Activated CD4-positive, alpha-beta T cell treated with anti-CD3 and anti-CD28 coated beads for 48 hours (primary cell): ENCODE results near the gene FAM217B.
"Not testable (repeated sequence)": the region's sequence is repeated elsewhere in the genome, so short reads cannot be mapped to it uniquely, and the experiment has no call there.

Experiments used
- DNase-seq: peaks from one replicate; pipeline ENCODE4 v3.0.0-alpha.2; 2020

The FAM217B gene

DNA sequence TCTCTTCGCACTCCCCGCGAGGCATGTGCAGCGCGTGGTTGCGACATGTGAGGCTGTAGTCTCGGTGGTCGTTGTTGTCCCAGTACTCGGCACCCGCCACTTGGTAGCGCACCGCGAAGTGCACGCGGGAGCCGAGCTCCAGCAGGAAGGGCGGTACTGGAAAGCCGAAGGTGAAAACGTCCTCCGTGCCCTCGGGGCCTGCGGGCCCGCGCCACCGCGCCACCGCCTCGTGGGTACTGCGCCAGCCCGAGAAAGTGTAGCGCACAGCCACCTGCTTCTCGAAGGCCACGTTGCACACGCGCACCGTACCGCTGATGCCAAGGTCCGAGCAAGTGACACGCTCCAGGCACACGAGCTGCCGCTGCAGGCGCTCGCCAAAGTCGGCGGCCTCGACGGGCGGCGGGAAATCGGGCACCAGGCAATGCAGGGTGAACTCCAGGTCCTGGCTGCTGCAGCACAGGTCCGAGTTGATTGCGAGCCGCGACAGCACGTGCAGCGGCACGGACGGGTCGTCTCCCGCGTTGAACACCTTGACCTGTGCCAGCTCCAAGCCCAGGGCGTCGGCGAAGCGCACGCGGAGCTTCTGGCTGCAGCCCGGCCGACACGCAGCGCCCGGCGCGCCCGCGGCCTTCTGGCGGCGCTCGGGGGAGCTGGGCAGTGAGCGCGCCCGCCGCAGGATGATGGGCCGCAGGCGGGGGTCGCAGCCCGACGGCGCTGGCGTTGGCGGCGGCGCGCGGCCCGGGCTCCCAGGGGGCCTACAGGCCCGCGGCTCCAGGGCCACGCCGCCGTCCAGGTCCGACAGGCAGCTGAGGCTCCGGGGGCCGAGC, 924 bp upstream of the FAM217B start:
- no peak for DNase-seq

DNA sequence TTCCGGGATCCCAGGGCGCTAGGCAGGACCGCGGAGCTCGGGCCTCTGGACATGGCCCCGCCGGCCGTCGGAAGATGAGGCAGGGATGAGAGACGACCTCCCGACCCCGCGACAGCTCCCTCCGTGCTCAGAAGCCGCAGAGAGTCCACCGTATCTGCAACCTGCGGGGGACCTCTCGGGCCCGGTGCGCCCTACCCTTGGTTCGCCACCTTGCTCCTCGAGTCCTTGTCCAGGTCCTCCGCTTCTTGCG, 385 bp upstream of the FAM217B start:
- DNase-seq: no peak

DNA sequence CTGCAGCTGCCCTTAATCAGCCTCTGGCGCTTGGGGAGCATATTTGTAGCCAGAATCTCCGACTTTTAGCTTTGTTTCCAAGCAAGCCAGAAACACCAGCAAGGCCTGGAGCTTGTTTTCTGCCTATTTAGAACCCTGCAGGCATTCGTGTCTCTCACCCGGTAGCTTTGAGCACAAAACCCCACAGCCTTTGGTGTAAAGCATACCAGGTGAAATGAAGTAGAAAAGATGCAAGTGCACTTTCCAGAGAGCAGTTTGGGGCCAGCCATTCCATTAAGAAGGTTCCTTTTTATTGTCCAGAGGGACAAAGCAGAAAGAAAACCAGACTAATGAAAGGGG, 736 bp downstream of the FAM217B start:
- no peak for DNase-seq

DNA sequence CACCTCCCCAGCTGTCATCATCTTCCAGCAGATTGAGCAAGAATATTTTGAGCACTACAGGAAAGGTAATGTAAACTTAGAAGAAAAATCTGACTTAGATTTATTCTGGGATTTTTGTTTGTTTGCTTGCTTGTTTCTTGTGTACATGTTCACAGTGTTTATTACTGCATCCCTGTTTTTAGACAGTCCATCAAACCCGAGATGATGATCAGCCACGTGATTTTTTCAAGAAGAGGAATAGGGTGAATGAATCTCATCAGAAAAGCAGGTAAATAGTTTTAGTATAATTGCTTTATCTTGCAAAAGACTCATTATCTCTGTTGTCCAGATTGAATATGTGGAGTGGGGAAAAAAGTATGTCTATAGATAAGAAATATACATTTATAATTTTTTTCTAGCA, 2.1 kb downstream of the FAM217B start:
- DNase-seq: no peak

DNA sequence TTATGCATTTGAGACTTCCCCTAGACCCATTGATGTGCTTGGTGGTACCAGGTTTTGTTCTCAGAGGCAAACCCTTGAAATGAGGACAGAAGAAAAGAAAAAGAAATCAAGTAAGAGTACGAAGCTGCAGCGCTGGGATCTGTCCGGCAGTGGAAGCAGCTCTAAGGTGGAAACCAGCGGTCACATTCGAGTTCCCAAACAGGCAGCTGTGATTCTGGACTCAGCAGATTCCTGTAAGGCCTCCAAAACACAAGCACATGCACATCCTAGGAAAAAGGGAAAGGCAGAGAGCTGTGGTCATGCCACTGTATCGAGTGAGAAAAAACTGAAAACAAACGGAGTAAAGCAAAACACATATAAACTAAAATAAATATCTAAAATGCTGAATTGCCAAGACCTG, 4.5 kb downstream of the FAM217B start:
- no peak for DNase-seq

GRCh38 chr20:59945175-59945574, 5.0 kb downstream of the FAM217B start:
- no peak for DNase-seq

GRCh38 chr20:59945731-59946130, 5.5 kb downstream of the FAM217B start:
- DNase-seq: no peak

DNA sequence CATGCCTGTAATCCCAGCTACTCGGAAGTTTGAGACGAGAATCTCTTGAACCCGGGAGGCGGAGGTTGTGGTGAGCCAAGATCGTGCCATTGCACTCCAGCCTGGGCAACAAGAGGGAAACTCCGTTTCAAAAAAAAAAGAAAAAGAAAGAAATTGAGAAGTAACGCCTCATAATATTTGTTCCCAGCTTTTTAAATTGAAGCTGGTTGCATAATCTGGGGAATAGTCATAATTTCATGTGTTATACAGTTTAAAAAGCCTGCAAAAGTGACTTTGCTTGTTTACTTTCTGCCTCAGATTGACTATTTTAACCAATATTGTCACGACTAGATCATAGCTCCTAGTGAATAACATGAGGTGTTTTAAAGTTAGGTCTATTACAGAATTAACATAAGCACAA, 7.2 kb downstream of the FAM217B start:
- no peak for DNase-seq

- no peak for DNase-seq
These were observed 8.0 kb downstream of the FAM217B start for GRCh38 chr20:59948212-59948611.

- DNase-seq: peak; percentile 25
These were observed 8.9 kb downstream of the FAM217B start for GRCh38 chr20:59948828-59949720.

GRCh38 chr20:59949911-59950310, 9.7 kb downstream of the FAM217B start:
- DNase-seq: no peak

- no peak for DNase-seq
These were observed 14.5 kb downstream of the FAM217B start for GRCh38 chr20:59954718-59955117.

DNA sequence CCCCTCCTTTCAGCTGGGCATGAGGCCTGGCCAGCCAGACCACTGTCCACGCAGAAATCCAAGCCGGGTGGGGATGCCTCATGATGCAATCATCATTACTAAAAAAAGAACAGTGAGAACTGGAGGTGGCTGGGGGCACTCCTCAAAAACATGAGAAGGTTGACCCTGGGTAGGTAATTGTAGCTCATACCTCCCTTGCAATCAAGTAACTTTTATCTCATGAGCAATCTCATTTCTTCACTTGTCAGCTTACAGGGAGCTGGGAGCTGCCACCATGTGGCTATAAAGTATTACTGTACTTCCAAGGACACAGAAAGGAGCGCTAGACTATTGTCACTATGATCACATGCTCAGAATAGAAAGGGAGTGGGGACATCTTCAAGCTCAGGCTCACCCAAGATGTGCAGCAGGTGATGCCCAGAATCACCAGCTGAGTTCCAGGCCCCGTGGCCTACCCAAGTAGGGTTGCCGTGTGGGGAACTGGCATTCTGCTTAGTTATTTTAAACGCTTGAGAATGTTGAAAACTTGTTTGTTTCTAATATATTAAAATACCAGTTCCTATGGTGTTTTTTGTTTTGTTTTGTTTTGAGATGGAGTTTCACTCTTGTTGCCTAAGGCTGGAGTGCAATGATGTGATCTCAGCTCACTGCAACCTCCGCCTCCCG, 15.1 kb downstream of the FAM217B start:
- no peak for DNase-seq

DNA sequence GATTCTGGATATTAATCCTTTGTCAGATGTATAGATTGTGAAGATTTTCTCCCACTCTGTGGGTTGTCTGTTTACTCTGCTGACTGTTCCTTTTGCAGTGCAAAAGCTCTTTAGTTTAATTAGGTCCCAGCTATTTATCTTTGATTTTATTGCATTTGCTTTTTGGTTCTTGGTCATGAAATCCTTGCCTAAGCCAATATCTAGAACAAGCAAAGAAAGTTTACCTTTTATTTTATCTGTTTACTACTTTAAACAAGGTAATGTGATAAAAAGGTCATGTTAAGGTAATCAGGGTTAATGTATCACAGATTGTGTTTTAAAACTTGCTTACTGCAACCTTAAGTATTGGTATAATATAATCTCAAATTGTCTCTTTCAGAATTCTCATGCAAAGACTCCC, 17.4 kb downstream of the FAM217B start:
- DNase-seq: not testable (repeated sequence)

DNA sequence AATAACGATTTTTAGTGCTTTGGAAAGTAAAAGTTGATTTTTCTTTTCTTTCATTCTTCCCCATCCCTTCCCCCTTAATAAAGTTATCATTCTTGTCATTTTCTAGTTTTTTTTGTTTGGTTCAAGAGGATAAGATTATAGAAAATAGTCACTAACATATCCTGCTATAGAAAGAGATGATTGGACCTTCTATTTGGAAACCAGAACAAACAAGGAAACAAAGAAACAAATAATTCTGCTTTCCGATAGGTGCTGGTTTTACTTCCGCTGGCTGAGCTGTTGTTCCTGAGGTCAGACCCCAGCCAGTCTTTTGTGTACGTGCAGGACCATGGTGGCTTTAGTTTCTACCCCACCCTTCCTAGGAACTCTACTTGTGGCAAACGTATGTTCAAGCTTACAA, 17.9 kb downstream of the FAM217B start, which contains the start of gene CDH26:
Gene CDH26, plus strand, starts transcription at position 301 of the 400 bp plus-strand sequence. CDS start 304 bp downstream, outside the sequence.
- no peak for DNase-seq

GRCh38 chr20:59958626-59959025, 18.4 kb downstream of the FAM217B start:
- no peak for DNase-seq

GRCh38 chr20:59961423-59961822, 21.2 kb downstream of the FAM217B start:
- DNase-seq: no peak

DNA sequence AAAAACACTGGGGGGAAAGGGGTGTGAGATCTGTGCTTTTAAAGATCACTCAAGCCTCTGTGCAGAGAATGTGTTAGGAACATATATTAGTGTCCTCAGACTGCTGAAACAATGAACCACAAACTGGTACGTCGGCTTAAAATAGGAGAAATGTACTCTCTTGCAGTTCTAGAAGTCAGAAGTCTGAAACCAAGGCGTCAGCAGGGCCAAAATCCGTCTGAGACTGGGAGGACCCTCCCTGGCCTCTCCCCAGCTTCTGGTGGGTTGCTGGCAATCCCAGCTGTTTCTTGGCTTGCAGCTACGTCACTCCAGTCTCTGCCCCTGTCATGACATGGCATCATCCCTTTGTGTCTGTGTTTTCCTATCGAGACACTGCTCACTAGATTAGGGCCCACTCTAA, 22.0 kb downstream of the FAM217B start:
- DNase-seq: no peak

- no peak for DNase-seq
These were observed 26.2 kb downstream of the FAM217B start for GRCh38 chr20:59966428-59966827.

- no peak for DNase-seq
These were observed 31.2 kb downstream of the FAM217B start for GRCh38 chr20:59971428-59971827.

DNA sequence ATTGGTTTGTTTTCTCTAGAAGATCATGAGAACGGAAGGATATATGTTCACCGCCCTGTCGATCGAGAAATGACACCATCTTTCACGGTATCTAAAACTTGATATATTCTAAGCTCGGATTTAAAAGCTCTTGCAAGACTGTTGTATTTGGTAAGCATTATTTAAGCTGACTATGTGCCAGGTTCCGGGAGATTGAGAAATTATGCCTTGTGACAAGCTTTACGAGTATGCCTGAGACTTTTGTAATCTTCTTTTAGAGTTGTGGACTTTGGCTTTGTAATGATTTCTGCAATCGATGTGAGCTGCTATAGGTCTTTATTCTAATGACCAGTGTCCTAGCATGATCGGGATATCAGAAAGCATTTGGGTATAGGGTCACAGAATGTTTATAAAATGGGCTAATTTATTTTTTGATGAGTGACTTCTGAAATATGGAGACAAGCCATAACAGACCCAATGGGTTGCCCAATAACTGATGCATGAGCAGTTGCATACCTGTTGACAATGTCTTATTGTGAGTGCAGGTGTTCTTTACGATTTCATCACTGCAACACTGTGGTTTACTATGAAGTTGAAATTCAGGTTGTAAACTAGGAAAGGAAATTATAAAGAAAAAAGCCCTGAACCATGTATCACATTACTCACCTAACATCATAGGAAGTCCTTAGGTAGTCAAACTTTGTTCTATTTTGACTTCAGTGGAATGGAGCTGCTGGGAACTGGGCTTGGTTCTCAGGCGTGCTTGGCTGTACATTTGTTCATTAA, 32.0 kb downstream of the FAM217B start:
- DNase-seq: no peak

DNA sequence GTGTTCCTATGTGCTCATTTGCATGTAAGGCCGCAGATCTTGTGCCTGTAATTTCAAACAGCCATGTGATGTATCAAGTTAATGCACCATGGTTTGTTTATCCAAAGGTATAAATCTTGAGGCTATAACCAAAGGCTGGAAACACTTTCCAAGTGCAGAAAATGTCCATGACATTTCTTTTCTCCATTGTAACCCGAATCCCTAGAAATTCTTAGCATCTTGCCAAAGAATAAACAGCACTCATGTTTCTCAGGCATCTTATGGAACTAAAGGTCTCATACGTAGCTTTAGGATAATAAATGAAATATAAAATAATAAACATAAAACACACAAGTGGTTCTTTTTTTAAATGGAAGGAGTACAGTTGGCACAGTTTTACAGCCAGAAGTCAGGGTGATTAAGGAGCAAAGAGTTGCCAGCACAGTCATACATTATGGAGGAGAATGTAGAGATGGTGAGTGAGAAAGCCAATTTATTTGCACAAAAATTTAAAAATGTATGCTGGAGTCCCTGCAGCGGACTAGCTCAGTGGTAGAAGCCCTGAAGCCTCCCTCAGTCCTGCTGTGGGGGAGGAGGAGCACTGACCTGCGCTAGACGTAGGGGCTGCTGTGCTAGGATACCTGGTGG, 36.1 kb downstream of the FAM217B start:
- no peak for DNase-seq

- DNase-seq: no peak
These were observed 36.9 kb downstream of the FAM217B start for GRCh38 chr20:59977086-59977485.
